ENCODE results near the gene GRXCR1. TPM values are rescaled to one million over a fixed set of nuclear protein-coding genes. Genes with fewer than 3 reads are reported as not detected.

The GRXCR1 gene
- total and polyA plus RNA-seq, 2 of the 13 experiments (the other 11 are each of a cell fraction or from before 2014, with no cell fraction given), result not detected

DNA sequence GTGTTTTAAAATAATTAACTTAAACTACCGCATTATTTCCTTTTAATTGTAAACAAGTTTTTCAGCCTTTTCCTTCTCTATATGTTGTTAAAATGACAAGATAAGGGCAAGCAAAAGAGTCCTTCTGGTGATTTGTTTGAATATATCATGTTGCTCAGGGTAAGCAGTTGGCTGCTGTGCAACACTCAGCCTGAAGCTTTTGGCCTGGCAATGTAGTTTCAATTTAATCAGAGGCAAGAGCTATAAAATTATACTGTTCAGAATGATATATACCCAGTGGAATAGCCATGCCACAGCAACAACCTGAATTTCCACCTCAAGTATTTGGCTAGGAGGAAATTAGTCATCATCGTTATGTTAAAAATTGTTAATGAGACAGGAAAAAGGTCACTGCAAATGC lies 53.4 kb downstream of the GRXCR1 start (continued):
- TF ChIP-seq, protein P1, sequence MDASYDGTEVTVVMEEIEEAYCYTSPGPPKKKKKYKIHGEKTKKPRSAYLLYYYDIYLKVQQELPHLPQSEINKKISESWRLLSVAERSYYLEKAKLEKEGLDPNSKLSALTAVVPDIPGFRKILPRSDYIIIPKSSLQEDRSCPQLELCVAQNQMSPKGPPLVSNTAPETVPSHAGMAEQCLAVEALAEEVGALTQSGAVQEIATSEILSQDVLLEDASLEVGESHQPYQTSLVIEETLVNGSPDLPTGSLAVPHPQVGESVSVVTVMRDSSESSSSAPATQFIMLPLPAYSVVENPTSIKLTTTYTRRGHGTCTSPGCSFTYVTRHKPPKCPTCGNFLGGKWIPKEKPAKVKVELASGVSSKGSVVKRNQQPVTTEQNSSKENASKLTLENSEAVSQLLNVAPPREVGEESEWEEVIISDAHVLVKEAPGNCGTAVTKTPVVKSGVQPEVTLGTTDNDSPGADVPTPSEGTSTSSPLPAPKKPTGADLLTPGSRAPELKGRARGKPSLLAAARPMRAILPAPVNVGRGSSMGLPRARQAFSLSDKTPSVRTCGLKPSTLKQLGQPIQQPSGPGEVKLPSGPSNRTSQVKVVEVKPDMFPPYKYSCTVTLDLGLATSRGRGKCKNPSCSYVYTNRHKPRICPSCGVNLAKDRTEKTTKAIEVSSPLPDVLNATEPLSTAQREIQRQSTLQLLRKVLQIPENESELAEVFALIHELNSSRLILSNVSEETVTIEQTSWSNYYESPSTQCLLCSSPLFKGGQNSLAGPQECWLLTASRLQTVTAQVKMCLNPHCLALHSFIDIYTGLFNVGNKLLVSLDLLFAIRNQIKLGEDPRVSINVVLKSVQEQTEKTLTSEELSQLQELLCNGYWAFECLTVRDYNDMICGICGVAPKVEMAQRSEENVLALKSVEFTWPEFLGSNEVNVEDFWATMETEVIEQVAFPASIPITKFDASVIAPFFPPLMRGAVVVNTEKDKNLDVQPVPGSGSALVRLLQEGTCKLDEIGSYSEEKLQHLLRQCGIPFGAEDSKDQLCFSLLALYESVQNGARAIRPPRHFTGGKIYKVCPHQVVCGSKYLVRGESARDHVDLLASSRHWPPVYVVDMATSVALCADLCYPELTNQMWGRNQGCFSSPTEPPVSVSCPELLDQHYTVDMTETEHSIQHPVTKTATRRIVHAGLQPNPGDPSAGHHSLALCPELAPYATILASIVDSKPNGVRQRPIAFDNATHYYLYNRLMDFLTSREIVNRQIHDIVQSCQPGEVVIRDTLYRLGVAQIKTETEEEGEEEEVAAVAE (CRISPR knock-in tag; IDR thresholded peaks at IDR 0.05; ENCODE audit: borderline replicate concordance), result no peak
- TF ChIP-seq ZNF282 (IDR thresholded peaks at IDR 0.05; ENCODE audit: partially characterized antibody) (no peak), ZNF318 (CRISPR knock-in tag; IDR thresholded peaks at IDR 0.05) (no peak), ZNF781 (CRISPR knock-in tag; IDR thresholded peaks at IDR 0.05; ENCODE audit: borderline replicate concordance, not compliant biosample characterization) (no peak), ZNF276 (CRISPR knock-in tag; IDR thresholded peaks at IDR 0.05; ENCODE audit: low read depth) (no peak), ISL2 (CRISPR knock-in tag; IDR thresholded peaks at IDR 0.05) (no peak)

Data from HepG2 (cell line).